Neural progenitor cell (in vitro differentiated cells): Measurements from ENCODE around the gene UMAD1. TPM values are rescaled to one million over a fixed set of nuclear protein-coding genes. Genes with fewer than 3 reads are reported as not detected.
A peak's percentile ranks its signal among the peaks of the same experiment; 100 is the strongest.

ENCODE experiments used
- DNase-seq: peaks from one replicate; pipeline ENCODE4 v3.0.0-alpha.2; 2016; ENCODE audit warnings: low spot score
- H2AFZ ChIP-seq: fragments of 200-600 bp; sonication (generic); replicated peaks from 2 replicates; pipeline ENCODE4 v1.6.1; 2016; ENCODE audit warnings: antibody characterized with exemption
- H3F3A ChIP-seq: fragments of 200-600 bp; sonication (generic); 2 replicates; pipeline ENCODE4 v1.6.1; 2016; ENCODE audit warnings: antibody characterized with exemption, low read depth
- H3K27ac ChIP-seq: fragments of 200-600 bp; sonication (generic); 2 replicates; pipeline ENCODE4 v1.5.1; 2016; ENCODE audit warnings: mild to moderate bottlenecking
- H3K27me3 ChIP-seq: fragments of 200-600 bp; sonication (generic); 2 replicates; pipeline ENCODE4 v1.6.1; 2016; ENCODE audit warnings: mild to moderate bottlenecking, moderate library complexity
- H3K36me3 ChIP-seq: fragments of 200-600 bp; sonication (generic); 2 replicates; pipeline ENCODE4 v1.5.1; 2016
- H3K4me1 ChIP-seq: fragments of 200-600 bp; sonication (generic); 2 replicates; pipeline ENCODE4 v1.6.1; 2016; ENCODE audit warnings: mixed run types
- H3K4me2 ChIP-seq: fragments of 200-600 bp; sonication (generic); 2 replicates; pipeline ENCODE4 v1.6.1; 2016
- H3K4me3 ChIP-seq: fragments of 200-600 bp; sonication (generic); 2 replicates; pipeline ENCODE4 v1.5.1; 2016
- H3K79me2 ChIP-seq: fragments of 200-600 bp; sonication (generic); 2 replicates; pipeline ENCODE4 v1.6.1; 2016; ENCODE audit warnings: low read depth
- H3K9ac ChIP-seq: fragments of 200-600 bp; sonication (generic); 2 replicates; pipeline ENCODE4 v1.6.1; 2016
- H3K9me3 ChIP-seq: fragments of 200-600 bp; sonication (generic); 2 replicates; pipeline ENCODE4 v1.5.1; 2016; ENCODE audit warnings: low read depth
- H4K20me1 ChIP-seq: fragments of 200-600 bp; sonication (generic); 2 replicates; pipeline ENCODE4 v1.6.1; 2016; ENCODE audit warnings: low read depth
- H3K27ac Mint-ChIP-seq: 3 replicates; pipeline ENCODE4 v1.8.0; 2021; ENCODE audit warnings: mixed read lengths
- H3K27me3 Mint-ChIP-seq: 2 replicates; pipeline ENCODE4 v1.8.0; 2022; ENCODE audit warnings: low read depth, mild to moderate bottlenecking, inconsistent platforms, moderate library complexity, mixed read lengths; ENCODE audit not compliant: insufficient read depth
- H3K36me3 Mint-ChIP-seq: 3 replicates; pipeline ENCODE4 v1.8.0; 2021; ENCODE audit warnings: mixed read lengths
- H3K4me1 Mint-ChIP-seq: 3 replicates; pipeline ENCODE4 v1.8.0; 2021; ENCODE audit warnings: mixed read lengths
- H3K4me3 Mint-ChIP-seq: 3 replicates; pipeline ENCODE4 v1.8.0; 2021; ENCODE audit warnings: mild to moderate bottlenecking, moderate library complexity, mixed read lengths
- H3K9me3 Mint-ChIP-seq: 3 replicates; pipeline ENCODE4 v1.8.0; 2020; ENCODE audit warnings: mixed read lengths
- CTCF ChIP-seq: fragments of 200-600 bp; sonication (generic); IDR thresholded peaks from 2 replicates; pipeline ENCODE4 v1.5.1; 2017; ENCODE audit warnings: antibody characterized with exemption, mild to moderate bottlenecking
- EZH2 ChIP-seq: fragments of 200-600 bp; sonication (generic); IDR thresholded peaks from 2 replicates; pipeline ENCODE4 v1.6.1; 2017; ENCODE audit warnings: antibody characterized with exemption, mild to moderate bottlenecking, moderate library complexity
- EZH2phosphoT487 ChIP-seq: fragments of 200-600 bp; sonication (generic); IDR thresholded peaks from 2 replicates; pipeline ENCODE4 v1.6.1; 2017; ENCODE audit warnings: antibody characterized with exemption
- total RNA-seq: library from RNA; depleted of rRNA; stranded (reverse); fragments of >200 nt; gene quantifications from 2 replicates; pipeline ENCODE4 v1.2.3, GENCODE V29; 2015; ENCODE audit warnings: low replicate concordance

UMAD1 gene
- total RNA-seq, 1 donor from 2014 or later: 23.0 TPM

- H3K27me3 Mint-ChIP-seq: no peaks in the 10 kb centered on the region
- H3K79me2 ChIP-seq: no peaks in the 10 kb centered on the region
- no peak overlapping the region for H3K9ac ChIP-seq
These were observed 268.1 kb downstream of the UMAD1 start for GRCh38 chr7:7908622-7909145.

GRCh38 chr7:7909376-7909775, 268.8 kb downstream of the UMAD1 start:
- H3K9ac ChIP-seq: no peak overlapping the region
- no peaks in the 10 kb centered on the region for H4K20me1 ChIP-seq
- Mint-ChIP-seq H3K9me3 (peaks cover 4% of the 10 kb centered on the region), H3K27ac (no peak overlapping the region), H3K4me3 (no peak overlapping the region), H3K4me1 (peaks cover 6% of the 10 kb centered on the region), H3K36me3 (no peaks in the 10 kb centered on the region), H3K27me3 (no peaks in the 10 kb centered on the region)
- no peaks in the 10 kb centered on the region for H3K27me3 ChIP-seq
- H2AFZ ChIP-seq: no peak overlapping the region
- no peak overlapping the region for H3K4me3 ChIP-seq
- H3F3A ChIP-seq: peaks cover 4% of the 10 kb centered on the region
- H3K36me3 ChIP-seq: no peaks in the 10 kb centered on the region
- TF ChIP-seq EZH2phosphoT487: no peak
- TF ChIP-seq CTCF: no peak
- TF ChIP-seq EZH2: no peak
- no peak overlapping the region for H3K4me2 ChIP-seq
- no peaks in the 10 kb centered on the region for H3K9me3 ChIP-seq
- no peaks in the 10 kb centered on the region for H3K79me2 ChIP-seq
- DNase-seq: no peak
- peaks cover 25% of the 10 kb centered on the region for H3K4me1 ChIP-seq
- H3K27ac ChIP-seq: no peak overlapping the region

More at GRCh38 chr7:7908622-7909145, 268.1 kb downstream of the UMAD1 start:
- Mint-ChIP-seq H3K27ac (no peak overlapping the region), H3K9me3 (peaks cover 4% of the 10 kb centered on the region), H3K4me3 (no peak overlapping the region), H3K36me3 (no peaks in the 10 kb centered on the region), H3K4me1 (peaks cover 6% of the 10 kb centered on the region)
- no peak for DNase-seq
- Histone ChIP-seq H3K4me1 (peaks cover 21% of the 10 kb centered on the region), H4K20me1 (no peaks in the 10 kb centered on the region), H3K9me3 (no peaks in the 10 kb centered on the region), H3K4me3 (no peak overlapping the region), H2AFZ (no peak overlapping the region), H3K36me3 (no peaks in the 10 kb centered on the region), H3K27me3 (no peaks in the 10 kb centered on the region), H3K4me2 (no peak overlapping the region), H3K27ac (no peak overlapping the region), H3F3A (peaks cover 4% of the 10 kb centered on the region)
- TF ChIP-seq CTCF (no peak), EZH2phosphoT487 (no peak), EZH2 (no peak)

GRCh38 chr7:7911369-7912123, 271.0 kb downstream of the UMAD1 start:
- Mint-ChIP-seq H3K27me3 (no peaks in the 10 kb centered on the region), H3K4me1 (peaks cover 6% of the 10 kb centered on the region), H3K4me3 (no peak overlapping the region), H3K27ac (no peak overlapping the region), H3K36me3 (no peaks in the 10 kb centered on the region), H3K9me3 (peaks cover 4% of the 10 kb centered on the region)
- Histone ChIP-seq H3K27me3 (no peaks in the 10 kb centered on the region), H3K9ac (no peak overlapping the region), H4K20me1 (no peaks in the 10 kb centered on the region), H3K27ac (no peak overlapping the region), H3K9me3 (no peaks in the 10 kb centered on the region), H3K4me3 (no peak overlapping the region), H3K4me2 (peak overlapping the region; percentile 50), H3K79me2 (no peaks in the 10 kb centered on the region), H3F3A (peaks cover 4% of the 10 kb centered on the region), H3K4me1 (peaks cover 25% of the 10 kb centered on the region), H3K36me3 (no peaks in the 10 kb centered on the region), H2AFZ (no peak overlapping the region)
- DNase-seq: peak; percentile 30
- no peak for TF ChIP-seq CTCF
- TF ChIP-seq EZH2phosphoT487: no peak
- TF ChIP-seq EZH2: no peak
